CD4-positive, alpha-beta T cell (primary cell): ENCODE data around the gene NMU. TPM values are rescaled to one million over a fixed set of nuclear protein-coding genes. Genes with fewer than 3 reads are reported as not detected.

Source experiments
- ATAC-seq: fragments of 200-7000 bp; cut with Tn5 transposase; one replicate; pipeline ENCODE4 v1.10.0; 2022; ENCODE audit warnings: mild to moderate bottlenecking; ENCODE audit not compliant: poor library complexity
- CTCF ChIA-PET: fragments of 350-600 bp; sonication (Branson Sonifier 250); formaldehyde crosslinking; loops from one replicate; lab custom pipeline; 2021; ENCODE audit warnings: antibody characterized with exemption, inconsistent platforms; lab: Charles Lee
- POLR2A ChIA-PET: fragments of 350-600 bp; sonication (Branson Sonifier 250); formaldehyde crosslinking; loops from one replicate; lab custom pipeline; 2021; ENCODE audit warnings: antibody characterized with exemption, inconsistent platforms; lab: Charles Lee
- DNase-seq, 14 experiments: peaks; one replicate each; pipeline ENCODE4 v3.0.0-alpha.2; 2013 to 2020; ENCODE audit warnings: mixed read lengths in 2 of 14
- H3K27ac ChIP-seq, 2 donors: one replicate each; pipeline versions ENCODE4 v1.5.1 to v1.7.0; 2013; ENCODE audit warnings: low read length in 2 of 2, low read depth in 1 of 2, mild to moderate bottlenecking in 1 of 2
- H3K27me3 ChIP-seq, 2 experiments: 1 replicate in 1 of 2; 2 replicates in 1 of 2; pipeline versions ENCODE4 v1.6.1 to v1.7.0; 2013; ENCODE audit warnings: low read length in 2 of 2, control low read depth in 1 of 2, mild to moderate bottlenecking in 1 of 2, moderate library complexity in 1 of 2; ENCODE audit not compliant: insufficient read depth in 2 of 2, control insufficient read depth in 1 of 2
- H3K36me3 ChIP-seq: one replicate; pipeline ENCODE4 v1.6.1; 2013; ENCODE audit warnings: low read length, control low read depth; ENCODE audit not compliant: insufficient read depth
- H3K4me1 ChIP-seq: one replicate; pipeline ENCODE4 v1.6.1; 2013; ENCODE audit warnings: low read length, control low read depth; ENCODE audit not compliant: insufficient read depth
- H3K4me3 ChIP-seq: one replicate; pipeline ENCODE4 v1.5.1; 2013; ENCODE audit warnings: mild to moderate bottlenecking, low read length, moderate library complexity
- H3K9me3 ChIP-seq, 2 experiments: 1 replicate in 1 of 2; 2 replicates in 1 of 2; pipeline versions ENCODE4 v1.6.1 to v1.7.0; 2013; ENCODE audit warnings: low read length in 2 of 2, mild to moderate bottlenecking in 2 of 2, control low read depth in 1 of 2, moderate library complexity in 1 of 2; ENCODE audit not compliant: control insufficient read depth in 1 of 2, insufficient read depth in 1 of 2
- H3K27ac Mint-ChIP-seq: one replicate; pipeline ENCODE4 v1.8.0; 2020; ENCODE audit warnings: mixed read lengths
- H3K27me3 Mint-ChIP-seq: one replicate; pipeline ENCODE4 v1.8.0; 2021; ENCODE audit warnings: mixed read lengths
- H3K36me3 Mint-ChIP-seq: one replicate; pipeline ENCODE4 v1.8.0; 2021; ENCODE audit warnings: low read depth, mixed read lengths
- H3K4me1 Mint-ChIP-seq: one replicate; pipeline ENCODE4 v1.8.0; 2021; ENCODE audit warnings: low read depth, mixed read lengths
- H3K4me3 Mint-ChIP-seq: one replicate; pipeline ENCODE4 v1.8.0; 2020; ENCODE audit warnings: mild to moderate bottlenecking, mixed read lengths
- H3K9me3 Mint-ChIP-seq: one replicate; pipeline ENCODE4 v1.8.0; 2020; ENCODE audit warnings: mixed read lengths
- intact Hi-C, 2 experiments: fragments of 100-400 bp; cut with DNase I in 1 of 2; cut with micrococcal nuclease in 1 of 2; formaldehyde crosslinking; loops; one replicate each; pipeline versions ENCODE4 v1.15.1 to v1.9.0; 2023 to 2025; cut with DNase I, micrococcal nuclease
- total RNA-seq, 174 experiments: library from RNA in 2 of 174; stranded (reverse) in 2 of 174; gene quantifications; one replicate each; pipeline ENCODE4 v1.2.3 and lab custom pipeline; 2021 to 2026
- TF ChIP-seq, protein P1 (sequence below): fragments of 200-600 bp; IDR thresholded peaks from one replicate; pipeline ENCODE4 v1.8.0; 2022; ENCODE audit warnings: antibody characterized with exemption, mild to moderate bottlenecking

NMU gene
- total RNA-seq, 2 experiments from 2014 or later: not detected

DNA sequence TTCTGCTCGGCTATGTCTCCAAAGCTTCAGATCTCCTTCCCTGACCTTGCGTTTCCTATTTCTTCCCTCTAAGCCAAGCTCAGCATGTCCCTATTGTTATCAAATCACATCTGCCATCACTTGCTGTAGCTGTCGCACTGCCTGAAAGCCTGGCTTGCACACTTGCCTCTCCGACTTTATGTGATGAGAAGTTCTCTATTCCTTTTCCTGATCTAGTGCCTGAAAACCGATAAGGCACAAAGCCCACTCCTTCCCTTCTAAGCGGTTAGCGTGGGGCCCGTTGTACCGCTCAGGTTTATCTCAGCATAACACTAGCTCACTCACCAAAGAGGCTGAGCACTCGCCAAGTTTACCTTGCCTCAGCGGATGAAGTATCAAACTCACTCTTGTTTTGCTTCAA, 816 bp downstream of the NMU start:
- H3K9me3 Mint-ChIP-seq: no peaks in the 10 kb centered on the region
- intact Hi-C loops: no loop called here
- DNase-seq (no peak), ATAC-seq (no peak)
- H3K4me1 Mint-ChIP-seq: peaks cover 19% of the 10 kb centered on the region
- peaks cover 11% of the 10 kb centered on the region for H3K4me1 ChIP-seq
- H3K27me3 Mint-ChIP-seq: peaks cover 88% of the 10 kb centered on the region
- TF ChIP-seq, protein P1, sequence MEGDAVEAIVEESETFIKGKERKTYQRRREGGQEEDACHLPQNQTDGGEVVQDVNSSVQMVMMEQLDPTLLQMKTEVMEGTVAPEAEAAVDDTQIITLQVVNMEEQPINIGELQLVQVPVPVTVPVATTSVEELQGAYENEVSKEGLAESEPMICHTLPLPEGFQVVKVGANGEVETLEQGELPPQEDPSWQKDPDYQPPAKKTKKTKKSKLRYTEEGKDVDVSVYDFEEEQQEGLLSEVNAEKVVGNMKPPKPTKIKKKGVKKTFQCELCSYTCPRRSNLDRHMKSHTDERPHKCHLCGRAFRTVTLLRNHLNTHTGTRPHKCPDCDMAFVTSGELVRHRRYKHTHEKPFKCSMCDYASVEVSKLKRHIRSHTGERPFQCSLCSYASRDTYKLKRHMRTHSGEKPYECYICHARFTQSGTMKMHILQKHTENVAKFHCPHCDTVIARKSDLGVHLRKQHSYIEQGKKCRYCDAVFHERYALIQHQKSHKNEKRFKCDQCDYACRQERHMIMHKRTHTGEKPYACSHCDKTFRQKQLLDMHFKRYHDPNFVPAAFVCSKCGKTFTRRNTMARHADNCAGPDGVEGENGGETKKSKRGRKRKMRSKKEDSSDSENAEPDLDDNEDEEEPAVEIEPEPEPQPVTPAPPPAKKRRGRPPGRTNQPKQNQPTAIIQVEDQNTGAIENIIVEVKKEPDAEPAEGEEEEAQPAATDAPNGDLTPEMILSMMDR: no peak
- ChIA-PET CTCF (no interaction called here), POLR2A (no interaction called here)
- no peaks in the 10 kb centered on the region for H3K9me3 ChIP-seq
- no peaks in the 10 kb centered on the region for H3K36me3 Mint-ChIP-seq
- H3K27ac Mint-ChIP-seq: no peak overlapping the region
- no peaks in the 10 kb centered on the region for H3K36me3 ChIP-seq
- H3K27me3 ChIP-seq: peaks cover 24 to 52% of the 10 kb centered on the region in 2 experiments
- peak overlapping the region; percentile 34 for H3K4me3 ChIP-seq
- H3K4me3 Mint-ChIP-seq: no peak overlapping the region
- H3K27ac ChIP-seq: no peak overlapping the region

DNA sequence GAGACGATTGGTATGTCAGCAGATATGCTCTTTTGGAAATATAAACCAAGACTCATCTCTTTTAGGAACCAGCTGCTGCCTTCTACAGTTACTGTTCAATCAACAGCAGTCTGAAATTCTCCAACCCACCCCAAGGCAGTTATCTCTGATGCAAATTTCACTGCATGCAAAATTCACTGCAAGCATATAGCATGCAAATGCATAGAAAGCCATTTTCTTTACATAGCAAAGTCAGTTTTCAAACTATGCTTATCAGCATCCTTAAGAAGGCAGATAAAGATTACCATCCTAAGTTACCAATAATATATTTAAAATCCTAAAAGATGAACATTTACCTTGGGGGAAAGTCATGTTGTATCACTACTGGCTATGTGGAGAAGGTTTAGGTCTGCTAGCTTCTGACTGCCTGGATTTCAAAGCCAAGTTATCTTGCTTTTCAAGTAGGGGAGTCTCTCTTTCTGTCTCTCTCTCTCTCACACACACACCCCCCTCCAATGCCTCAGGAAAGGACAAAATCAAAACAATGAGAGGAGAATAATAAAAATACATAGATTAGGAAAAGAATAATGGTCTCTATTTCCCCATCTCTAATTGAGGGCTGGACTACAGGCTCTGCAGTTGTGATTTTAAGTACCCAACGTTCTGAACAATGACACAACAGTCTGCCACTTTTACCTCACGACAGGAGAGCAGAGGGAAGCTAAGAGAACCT, 1.5 kb downstream of the NMU start:
- intact Hi-C loops: no loop called here
- POLR2A ChIA-PET: no interaction called here
- H3K27me3 Mint-ChIP-seq: peaks cover 85% of the 10 kb centered on the region
- DNase-seq: no peak
- no peak overlapping the region for H3K4me3 ChIP-seq
- H3K9me3 Mint-ChIP-seq: no peaks in the 10 kb centered on the region
- peaks cover 19% of the 10 kb centered on the region for H3K4me1 Mint-ChIP-seq
- no peak overlapping the region for H3K4me3 Mint-ChIP-seq
- CTCF ChIA-PET: no interaction called here
- H3K27me3 ChIP-seq: peaks cover 24 to 53% of the 10 kb centered on the region in 2 experiments
- H3K9me3 ChIP-seq: no peaks in the 10 kb centered on the region
- peaks cover 11% of the 10 kb centered on the region for H3K4me1 ChIP-seq
- no peaks in the 10 kb centered on the region for H3K36me3 Mint-ChIP-seq
- TF ChIP-seq, protein P1: no peak
- no peak for ATAC-seq
- no peak overlapping the region for H3K27ac ChIP-seq
- H3K27ac Mint-ChIP-seq: no peak overlapping the region
- no peaks in the 10 kb centered on the region for H3K36me3 ChIP-seq

DNA sequence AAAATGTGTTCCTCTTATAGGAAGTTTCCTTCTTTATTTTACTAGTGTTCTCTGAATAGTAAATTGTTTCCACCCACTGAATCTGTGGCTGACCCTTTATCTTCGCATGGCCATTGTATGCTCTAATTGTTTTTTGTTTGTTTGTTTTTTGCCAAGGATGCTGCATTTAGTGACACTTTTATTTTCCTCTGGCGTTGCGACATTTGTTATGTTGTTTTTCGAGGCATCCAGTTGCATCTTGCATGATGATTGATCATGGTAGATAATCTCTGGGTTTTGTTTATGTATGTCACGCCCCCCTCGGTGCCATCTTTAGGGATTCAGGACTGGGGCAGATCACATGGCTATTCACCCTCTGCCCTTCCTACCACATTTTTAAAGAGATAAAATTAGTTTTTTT, 2.2 kb downstream of the NMU start:
- H3K4me3 ChIP-seq: no peak overlapping the region
- H3K27me3 ChIP-seq: peaks cover 24 to 53% of the 10 kb centered on the region in 2 experiments
- ATAC-seq (no peak), DNase-seq (no peak)
- no peaks in the 10 kb centered on the region for H3K36me3 ChIP-seq
- Mint-ChIP-seq H3K9me3 (no peaks in the 10 kb centered on the region), H3K27ac (no peak overlapping the region), H3K4me3 (no peak overlapping the region), H3K36me3 (no peaks in the 10 kb centered on the region), H3K4me1 (peaks cover 19% of the 10 kb centered on the region), H3K27me3 (peaks cover 78% of the 10 kb centered on the region)
- ChIA-PET POLR2A (no interaction called here), CTCF (no interaction called here)
- intact Hi-C loops: no loop called here
- TF ChIP-seq, protein P1: no peak
- no peaks in the 10 kb centered on the region for H3K9me3 ChIP-seq
- H3K4me1 ChIP-seq: peaks cover 11% of the 10 kb centered on the region
- H3K27ac ChIP-seq: no peak overlapping the region
